ENCODE results near the gene ELMOD3.
"Not testable (repeated sequence)": the region's sequence is repeated elsewhere in the genome, so short reads cannot be mapped to it uniquely, and the experiment has no call there.

Gene ELMOD3

DNA sequence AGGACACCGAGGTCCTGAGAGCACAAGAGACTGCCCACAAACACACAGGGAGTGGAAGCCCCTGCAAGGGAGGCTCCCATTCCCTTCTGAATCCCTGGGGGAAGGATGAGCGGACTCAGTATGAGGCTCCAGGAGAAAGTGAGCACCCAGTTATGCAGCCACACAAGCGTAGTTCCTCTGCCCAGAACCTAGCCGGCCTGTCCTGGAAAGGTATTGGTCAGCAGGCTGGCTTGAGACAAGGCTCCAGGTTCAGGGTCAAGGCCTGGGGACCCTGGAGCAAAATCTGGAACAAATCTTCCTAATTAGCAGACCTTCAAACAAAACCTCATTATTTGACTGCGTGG is 56.8 kb downstream of the ELMOD3 start:
- no peak for TF ChIP-seq ZFX (IDR thresholded peaks at IDR 0.05)
- TF ChIP-seq, protein P1, sequence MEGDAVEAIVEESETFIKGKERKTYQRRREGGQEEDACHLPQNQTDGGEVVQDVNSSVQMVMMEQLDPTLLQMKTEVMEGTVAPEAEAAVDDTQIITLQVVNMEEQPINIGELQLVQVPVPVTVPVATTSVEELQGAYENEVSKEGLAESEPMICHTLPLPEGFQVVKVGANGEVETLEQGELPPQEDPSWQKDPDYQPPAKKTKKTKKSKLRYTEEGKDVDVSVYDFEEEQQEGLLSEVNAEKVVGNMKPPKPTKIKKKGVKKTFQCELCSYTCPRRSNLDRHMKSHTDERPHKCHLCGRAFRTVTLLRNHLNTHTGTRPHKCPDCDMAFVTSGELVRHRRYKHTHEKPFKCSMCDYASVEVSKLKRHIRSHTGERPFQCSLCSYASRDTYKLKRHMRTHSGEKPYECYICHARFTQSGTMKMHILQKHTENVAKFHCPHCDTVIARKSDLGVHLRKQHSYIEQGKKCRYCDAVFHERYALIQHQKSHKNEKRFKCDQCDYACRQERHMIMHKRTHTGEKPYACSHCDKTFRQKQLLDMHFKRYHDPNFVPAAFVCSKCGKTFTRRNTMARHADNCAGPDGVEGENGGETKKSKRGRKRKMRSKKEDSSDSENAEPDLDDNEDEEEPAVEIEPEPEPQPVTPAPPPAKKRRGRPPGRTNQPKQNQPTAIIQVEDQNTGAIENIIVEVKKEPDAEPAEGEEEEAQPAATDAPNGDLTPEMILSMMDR (conservative IDR thresholded peaks at IDR 0.05): no peak
- H3K27ac ChIP-seq: no peak overlapping the region

DNA sequence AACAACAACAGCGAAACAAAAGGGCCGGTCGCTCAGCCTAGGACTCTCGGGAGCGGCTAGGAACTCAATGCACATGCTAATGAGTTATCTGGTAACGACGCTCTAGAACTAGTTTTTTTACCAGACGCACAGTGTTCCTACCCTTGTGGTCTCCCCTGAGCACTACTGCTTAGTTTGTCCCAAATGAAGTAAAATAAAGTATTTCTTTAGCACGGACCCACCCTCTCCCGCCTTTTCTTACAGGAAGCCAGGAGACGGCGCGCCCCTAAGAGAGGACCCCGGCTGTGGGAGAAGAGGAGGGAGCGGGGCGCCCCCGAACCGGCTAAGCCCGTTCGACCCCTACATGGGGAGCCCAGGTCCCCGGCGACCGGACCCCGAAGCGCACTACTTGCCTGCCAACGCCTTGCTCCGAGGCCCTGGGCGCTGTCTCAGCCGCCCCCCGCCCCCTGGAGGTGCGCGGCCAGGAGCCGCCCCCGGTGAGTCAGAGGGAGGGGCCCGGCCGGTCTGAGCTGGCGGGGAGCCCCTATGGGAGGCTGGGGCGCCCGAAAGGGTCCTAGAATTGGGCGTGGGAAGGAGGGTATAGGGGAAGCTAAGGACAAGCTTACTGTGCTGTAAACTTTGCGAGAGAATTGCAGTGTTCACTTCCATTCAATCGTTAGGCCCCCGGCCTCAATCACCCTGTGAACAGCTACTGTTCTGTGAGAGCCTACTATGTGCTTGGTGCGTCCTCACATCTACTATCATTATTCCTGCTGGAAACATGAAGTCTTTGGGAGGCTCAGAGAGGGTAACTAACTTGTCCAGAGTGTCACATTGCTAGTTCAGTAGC is 59.2 kb downstream of the ELMOD3 start:
- no peak for TF ChIP-seq ZFX (IDR thresholded peaks at IDR 0.05)
- TF ChIP-seq, protein P1 (conservative IDR thresholded peaks at IDR 0.05): no peak
- H3K27ac ChIP-seq: no peak overlapping the region

DNA sequence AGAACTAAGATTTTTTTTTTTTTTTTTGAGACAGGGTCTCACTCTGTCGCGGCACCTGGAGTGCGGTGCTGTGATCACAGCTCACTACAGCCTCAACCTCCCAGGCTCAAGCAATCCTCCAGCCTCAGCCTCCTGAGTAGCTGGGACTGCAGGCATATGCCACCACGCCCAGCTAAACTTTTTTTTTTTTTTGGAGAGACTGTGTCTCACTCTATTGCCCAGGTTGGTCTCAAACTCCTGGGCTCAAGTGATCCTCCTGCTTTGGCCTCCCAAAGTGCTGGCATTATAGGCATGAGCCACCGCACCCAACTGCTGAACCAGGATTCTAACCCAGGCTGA is 59.8 kb downstream of the ELMOD3 start:
- H3K27ac ChIP-seq: not testable (repeated sequence)

GRCh38 chr2:85414761-85415553 is 60.4 kb downstream of the ELMOD3 start:
- no peak for TF ChIP-seq ZFX (IDR thresholded peaks at IDR 0.05)
- TF ChIP-seq, protein P1 (conservative IDR thresholded peaks at IDR 0.05): no peak
- no peak overlapping the region for H3K27ac ChIP-seq

DNA sequence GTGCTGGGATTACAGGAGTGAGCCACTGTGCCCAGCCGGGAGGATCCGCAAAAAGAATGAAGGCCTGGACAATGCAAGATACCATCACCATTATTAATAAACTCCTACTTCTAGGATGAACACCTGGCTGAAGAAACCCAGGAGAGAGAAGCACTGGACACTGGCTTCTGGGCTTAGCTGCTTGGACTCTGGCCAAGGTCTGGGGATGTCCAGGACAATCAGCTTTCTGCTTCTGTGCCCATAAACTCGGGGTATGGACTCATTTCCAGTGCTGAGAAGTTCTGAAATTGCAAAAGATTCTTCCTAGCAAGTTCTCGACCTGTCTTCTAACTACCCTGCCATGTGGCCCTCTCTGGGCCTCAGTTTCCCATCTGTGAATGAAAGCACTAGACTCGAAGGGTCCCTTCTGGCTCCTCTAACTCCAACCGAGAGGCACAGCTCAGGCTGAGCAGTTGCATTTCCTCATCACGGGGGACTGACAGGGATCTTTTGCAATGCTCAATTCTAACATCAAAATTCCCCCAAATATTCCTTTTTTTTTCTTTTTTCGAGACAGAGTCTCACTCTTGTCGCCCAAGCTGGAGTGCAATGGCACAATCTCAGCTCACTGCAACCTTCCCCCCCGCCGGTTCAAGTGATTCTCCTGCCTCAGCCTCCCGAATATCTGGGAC is 61.5 kb downstream of the ELMOD3 start:
- no peak overlapping the region for H3K27ac ChIP-seq
- no peak for TF ChIP-seq ZFX (IDR thresholded peaks at IDR 0.05)
- TF ChIP-seq, protein P1 (conservative IDR thresholded peaks at IDR 0.05): no peak

GRCh38 chr2:85418132-85419008 is 63.8 kb downstream of the ELMOD3 start, which contains the start of gene SH2D6:
SH2D6 (plus strand) TSS chr2:85418714; CDS start chr2:85429466, 10,752 bp downstream.
- TF ChIP-seq, protein P1 (conservative IDR thresholded peaks at IDR 0.05): no peak
- peak; percentile 83; the same call in 1 of the 2 replicates for TF ChIP-seq ZFX (IDR thresholded peaks at IDR 0.05)
- peak within 1 kb of the TSS; percentile 80 for H3K27ac ChIP-seq

- H3K27ac ChIP-seq: peak overlapping the region; percentile 80
- no peak for TF ChIP-seq ZFX (IDR thresholded peaks at IDR 0.05)
- TF ChIP-seq, protein P1 (conservative IDR thresholded peaks at IDR 0.05): no peak
These were observed 64.6 kb downstream of the ELMOD3 start for GRCh38 chr2:85419009-85419675.
